Thyroid gland (tissue), 4 donors: ENCODE results near the gene ANKRD60.

Experiments
- CTCF ChIP-seq, 6 experiments: fragments of 200-600 bp in 3 of 6; fragments of 450-650 bp in 3 of 6; sonication (generic) in 3 of 6; IDR thresholded peaks; one replicate each; pipeline ENCODE4 v1.5.1; 2016 to 2019; ENCODE audit warnings: antibody characterized with exemption in 6 of 6, mild to moderate bottlenecking in 2 of 6, inconsistent platforms in 1 of 6, moderate library complexity in 1 of 6
- POLR2A ChIP-seq, 2 donors: fragments of 450-650 bp; IDR thresholded peaks; one replicate each; pipeline ENCODE4 v1.6.1; 2017; ENCODE audit warnings: antibody characterized with exemption in 2 of 2, mild to moderate bottlenecking in 2 of 2, moderate library complexity in 1 of 2

- TF ChIP-seq CTCF (IDR thresholded peaks at IDR 0.05) (no peak), POLR2A (IDR thresholded peaks at IDR 0.05) (no peak)
These were observed 12.1 kb downstream of the ANKRD60 start for GRCh38 chr20:58216334-58216733.
